Esophagus squamous epithelium (tissue), 5 donors: ENCODE results near the gene ANO8. TPM values are rescaled to one million over a fixed set of nuclear protein-coding genes. Genes with fewer than 3 reads are reported as not detected.
A peak's percentile ranks its signal among the peaks of the same experiment; 100 is the strongest.
"Not testable (repeated sequence)": the region's sequence is repeated elsewhere in the genome, so short reads cannot be mapped to it uniquely, and the experiment has no call there.

Experiments used
- DNase-seq: peaks from one replicate; lab custom pipeline; 2025; lab: John Stamatoyannopoulos, UW
- H3K27ac ChIP-seq, 4 donors: fragments of 200-600 bp; sonication (generic); one replicate each; pipeline ENCODE4 v1.5.1; 2016 to 2019; ENCODE audit warnings: mild to moderate bottlenecking in 1 of 4
- H3K27me3 ChIP-seq, 4 donors: fragments of 200-600 bp; sonication (generic); 1 replicate in 3 of 4; 2 replicates in 1 of 4; pipeline versions ENCODE4 v1.5.1 to v1.6.0; 2017 to 2021; ENCODE audit warnings: antibody characterized with exemption in 1 of 4
- H3K36me3 ChIP-seq, 3 donors: fragments of 200-600 bp; sonication (generic); one replicate each; pipeline ENCODE4 v1.5.1; 2016 to 2019
- H3K4me1 ChIP-seq, 3 donors: fragments of 200-600 bp; sonication (generic); one replicate each; pipeline ENCODE4 v1.5.1; 2017 to 2019
- H3K4me3 ChIP-seq, 4 donors: fragments of 200-600 bp; sonication (generic); 1 replicate in 3 of 4; 2 replicates in 1 of 4; pipeline ENCODE4 v1.5.1; 2016 to 2019; ENCODE audit warnings: mild to moderate bottlenecking in 2 of 4, moderate library complexity in 1 of 4
- H3K9me3 ChIP-seq, 3 donors: fragments of 200-600 bp; sonication (generic); one replicate each; pipeline ENCODE4 v1.5.1; 2016 to 2019
- POLR2A ChIP-seq, 4 donors: fragments of 450-650 bp; IDR thresholded peaks; one replicate each; pipeline ENCODE4 v1.6.1; 2017; ENCODE audit warnings: antibody characterized with exemption in 4 of 4, mild to moderate bottlenecking in 4 of 4, moderate library complexity in 3 of 4
- WGBS, 2 donors: methylation state at CpG; one replicate each; pipeline ENCODE4 v1.1.5; 2018; 5-methylcytosine and 5-hydroxymethylcytosine counted together
- intact Hi-C: fragments of 100-400 bp; cut with DNase I; formaldehyde crosslinking; loops from one replicate; pipeline ENCODE4 v1.15.0; 2022
- total RNA-seq, 4 donors: library from RNA; depleted of rRNA; stranded (reverse); fragments of >200 nt; gene quantifications; one replicate each; pipeline ENCODE4 v1.1.0, GENCODE V29; 2016
- TF ChIP-seq, protein P1 (sequence below), 6 experiments: fragments of 450-650 bp in 4 of 6; fragments of 200-600 bp in 2 of 6; sonication (generic) in 2 of 6; IDR thresholded peaks; one replicate each; pipeline ENCODE4 v1.5.1; 2016 to 2019; ENCODE audit warnings: antibody characterized with exemption in 6 of 6, mild to moderate bottlenecking in 4 of 6, moderate library complexity in 4 of 6
- donor health status: DM: yes; HTN: yes; CAD: no.

Gene ANO8
- total RNA-seq, 4 donors from 2014 or later, result 3.8 to 19.1 (median 6.5) TPM

DNA sequence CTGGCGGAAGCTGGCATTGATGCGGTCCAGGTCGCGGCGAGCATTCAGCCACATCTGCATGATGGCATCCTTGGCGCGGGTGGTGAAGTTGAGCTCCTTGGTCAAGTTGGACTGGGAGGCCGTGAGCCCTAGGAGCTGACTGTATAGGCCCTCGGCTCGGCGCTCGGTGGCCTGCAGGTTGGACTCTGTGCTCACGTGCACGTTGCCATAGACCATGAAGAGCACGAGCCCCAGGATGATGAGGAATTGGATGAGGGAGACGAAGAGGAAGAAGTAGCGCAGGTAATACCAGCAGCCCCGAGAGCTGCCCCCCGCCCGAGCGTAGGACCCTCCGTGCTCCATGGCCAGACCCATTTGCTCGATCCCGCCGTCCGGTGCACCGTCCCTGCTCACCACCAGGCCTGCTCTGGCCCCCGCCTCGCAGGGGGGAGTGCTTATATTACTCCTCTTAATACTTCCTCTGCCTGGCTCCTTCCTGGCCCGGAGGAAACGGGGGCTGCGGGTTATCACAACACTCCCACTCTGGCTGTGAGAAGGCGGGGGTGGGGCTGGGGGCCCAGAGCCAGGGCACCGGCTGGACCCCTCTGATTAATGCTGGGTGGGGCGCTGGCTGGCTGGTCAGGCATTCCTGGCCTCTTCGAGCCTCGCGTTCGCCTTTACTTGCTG lies 42.4 kb upstream of the ANO8 start, which contains the start of gene PLVAP:
TSS of gene PLVAP (minus strand) at position 408 of the 666 bp plus-strand sequence. CDS start at position 354, 54 bp downstream.
- Histone ChIP-seq H3K36me3 (no peaks in the 10 kb centered on the region), H3K27ac (peak within 1 kb of the TSS in 3 of 4 donors; percentile 20 to 74 (median 64)), H3K9me3 (no peaks in the 10 kb centered on the region), H3K4me3 (peak within 1 kb of the TSS; percentile 7 to 54 (median 30)), H3K4me1 (peaks cover 0 to 9% (median 0%) of the 10 kb centered on the region in 3 donors), H3K27me3 (peaks cover 0 to 15% (median 0%) of the 10 kb centered on the region in 4 donors)
- DNase-seq, result no peak
- WGBS, 2 donors, result 40 to 43% methylated on average over 1 to 11 of the region's 39 CpGs
- intact Hi-C loops, result no loop called here
- TF ChIP-seq, protein P1, sequence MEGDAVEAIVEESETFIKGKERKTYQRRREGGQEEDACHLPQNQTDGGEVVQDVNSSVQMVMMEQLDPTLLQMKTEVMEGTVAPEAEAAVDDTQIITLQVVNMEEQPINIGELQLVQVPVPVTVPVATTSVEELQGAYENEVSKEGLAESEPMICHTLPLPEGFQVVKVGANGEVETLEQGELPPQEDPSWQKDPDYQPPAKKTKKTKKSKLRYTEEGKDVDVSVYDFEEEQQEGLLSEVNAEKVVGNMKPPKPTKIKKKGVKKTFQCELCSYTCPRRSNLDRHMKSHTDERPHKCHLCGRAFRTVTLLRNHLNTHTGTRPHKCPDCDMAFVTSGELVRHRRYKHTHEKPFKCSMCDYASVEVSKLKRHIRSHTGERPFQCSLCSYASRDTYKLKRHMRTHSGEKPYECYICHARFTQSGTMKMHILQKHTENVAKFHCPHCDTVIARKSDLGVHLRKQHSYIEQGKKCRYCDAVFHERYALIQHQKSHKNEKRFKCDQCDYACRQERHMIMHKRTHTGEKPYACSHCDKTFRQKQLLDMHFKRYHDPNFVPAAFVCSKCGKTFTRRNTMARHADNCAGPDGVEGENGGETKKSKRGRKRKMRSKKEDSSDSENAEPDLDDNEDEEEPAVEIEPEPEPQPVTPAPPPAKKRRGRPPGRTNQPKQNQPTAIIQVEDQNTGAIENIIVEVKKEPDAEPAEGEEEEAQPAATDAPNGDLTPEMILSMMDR (IDR thresholded peaks at IDR 0.05), result peak in 1 of 6 experiments; percentile 17
- no peak for TF ChIP-seq POLR2A (IDR thresholded peaks at IDR 0.05)

DNA sequence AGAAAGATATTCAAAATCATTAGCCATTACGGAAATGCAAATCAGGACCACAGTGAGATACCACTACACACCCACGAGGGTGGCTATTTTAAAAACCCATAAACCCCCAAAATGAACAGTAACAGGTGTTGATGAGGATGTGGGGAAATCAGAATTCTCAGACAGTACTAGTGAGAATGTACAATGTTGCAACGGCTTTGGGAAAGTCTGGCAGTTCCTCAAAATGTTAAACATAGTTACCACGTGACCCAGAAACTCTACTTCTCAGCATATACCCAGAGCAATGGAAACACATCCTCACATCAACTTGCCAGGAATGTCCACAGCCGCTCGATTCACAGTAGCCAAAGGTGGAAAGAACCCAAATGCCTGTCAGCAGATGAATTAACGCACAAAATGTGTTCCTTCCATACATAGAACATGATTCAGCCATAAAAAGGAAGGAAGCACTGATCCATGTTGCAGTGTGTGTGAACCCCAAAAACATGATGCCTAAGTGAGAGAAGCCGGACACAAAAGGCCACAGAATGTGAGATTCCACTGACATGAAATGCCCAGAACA lies 35.5 kb upstream of the ANO8 start:
- TF ChIP-seq, protein P1 (IDR thresholded peaks at IDR 0.05), result no peak
- no peak for TF ChIP-seq POLR2A (IDR thresholded peaks at IDR 0.05)
- H3K27ac ChIP-seq, result peak overlapping the region in 2 of 4 donors; percentile 25 to 52
- no peak for DNase-seq
- 14 to 21% methylated on average over 8 of the region's 8 CpGs for WGBS, 2 donors
- no peak overlapping the region for H3K4me3 ChIP-seq
- intact Hi-C loops, result no loop called here
- H3K4me1 ChIP-seq, result peaks cover 0 to 14% (median 0%) of the 10 kb centered on the region in 3 donors
- H3K9me3 ChIP-seq, result no peaks in the 10 kb centered on the region
- H3K36me3 ChIP-seq, result no peaks in the 10 kb centered on the region
- peaks cover 0 to 6% (median 0%) of the 10 kb centered on the region in 4 donors for H3K27me3 ChIP-seq

DNA sequence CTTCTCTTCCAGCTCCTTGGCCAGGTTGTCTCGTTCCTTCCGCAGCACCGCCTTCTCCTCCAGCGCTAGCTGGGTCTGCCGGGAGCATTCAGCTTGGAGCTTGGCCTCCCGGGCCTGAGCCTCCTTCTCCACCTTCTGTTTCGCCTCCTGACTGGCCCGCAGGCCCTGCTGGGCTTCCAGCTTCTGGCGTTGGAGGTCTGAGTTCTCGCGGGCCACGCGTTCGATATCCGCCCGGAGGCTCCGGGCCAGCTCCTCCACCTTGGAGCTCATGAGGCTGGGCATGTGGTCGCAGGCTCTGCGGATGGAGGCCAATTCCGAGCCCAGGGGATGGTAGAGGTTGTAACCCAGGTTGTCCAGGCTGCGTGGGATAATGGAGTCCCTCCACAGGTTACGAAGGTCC lies 30.7 kb upstream of the ANO8 start:
- peaks cover 0 to 12% (median 0%) of the 10 kb centered on the region in 3 donors for H3K4me1 ChIP-seq
- H3K27ac ChIP-seq, result no peak overlapping the region
- 90 to 97% methylated on average over 11 to 12 of the region's 22 CpGs for WGBS, 2 donors
- TF ChIP-seq, protein P1 (IDR thresholded peaks at IDR 0.05), result no peak
- TF ChIP-seq POLR2A (IDR thresholded peaks at IDR 0.05), result no peak
- H3K9me3 ChIP-seq, result no peaks in the 10 kb centered on the region
- H3K27me3 ChIP-seq, result peaks cover 0 to 6% (median 0%) of the 10 kb centered on the region in 4 donors
- no peak for DNase-seq
- H3K36me3 ChIP-seq, result no peaks in the 10 kb centered on the region
- intact Hi-C loops, result no loop called here
- no peak overlapping the region for H3K4me3 ChIP-seq

DNA sequence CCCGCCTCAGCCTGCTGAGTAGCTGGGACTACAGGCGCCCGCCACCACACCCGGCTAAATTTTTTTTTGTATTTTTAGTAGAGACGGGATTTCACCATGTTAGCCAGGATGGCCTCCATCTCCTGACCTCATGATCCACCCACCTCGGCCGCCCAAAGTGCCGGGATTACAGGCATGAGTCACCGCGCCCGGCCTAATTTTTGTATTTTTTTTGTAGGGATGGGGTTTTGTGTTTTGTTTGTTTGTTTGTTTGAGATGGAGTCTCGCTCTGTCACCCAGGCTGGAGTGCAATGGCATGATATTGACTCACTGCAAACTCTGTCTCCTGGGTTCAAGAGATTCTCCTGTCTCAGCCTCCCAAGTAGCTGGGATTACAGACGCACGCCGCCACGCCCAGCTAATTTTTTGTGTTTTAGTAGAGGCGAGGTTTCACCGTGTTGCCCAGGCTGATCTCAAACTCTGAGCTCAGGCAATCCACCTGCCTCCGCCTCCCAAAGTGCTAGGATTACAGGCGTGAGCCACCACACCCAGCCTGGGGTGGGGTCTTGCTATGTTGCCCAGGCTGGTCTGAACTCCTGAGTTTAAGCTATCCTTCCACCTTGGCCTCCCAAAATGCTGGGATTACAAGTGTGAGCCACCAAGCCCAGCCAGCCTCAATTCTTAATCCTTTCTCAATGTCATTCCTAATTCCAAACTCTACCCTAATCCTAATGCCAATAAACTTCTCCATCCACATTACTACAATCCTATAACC lies 29.4 kb upstream of the ANO8 start:
- H3K36me3 ChIP-seq, H3K27ac ChIP-seq, intact Hi-C loops, H3K4me1 ChIP-seq, H3K9me3 ChIP-seq, DNase-seq, H3K4me3 ChIP-seq, H3K27me3 ChIP-seq: not testable (repeated sequence)
- WGBS, 2 donors, result 73 to 81% methylated on average over 16 to 20 of the region's 20 CpGs

DNA sequence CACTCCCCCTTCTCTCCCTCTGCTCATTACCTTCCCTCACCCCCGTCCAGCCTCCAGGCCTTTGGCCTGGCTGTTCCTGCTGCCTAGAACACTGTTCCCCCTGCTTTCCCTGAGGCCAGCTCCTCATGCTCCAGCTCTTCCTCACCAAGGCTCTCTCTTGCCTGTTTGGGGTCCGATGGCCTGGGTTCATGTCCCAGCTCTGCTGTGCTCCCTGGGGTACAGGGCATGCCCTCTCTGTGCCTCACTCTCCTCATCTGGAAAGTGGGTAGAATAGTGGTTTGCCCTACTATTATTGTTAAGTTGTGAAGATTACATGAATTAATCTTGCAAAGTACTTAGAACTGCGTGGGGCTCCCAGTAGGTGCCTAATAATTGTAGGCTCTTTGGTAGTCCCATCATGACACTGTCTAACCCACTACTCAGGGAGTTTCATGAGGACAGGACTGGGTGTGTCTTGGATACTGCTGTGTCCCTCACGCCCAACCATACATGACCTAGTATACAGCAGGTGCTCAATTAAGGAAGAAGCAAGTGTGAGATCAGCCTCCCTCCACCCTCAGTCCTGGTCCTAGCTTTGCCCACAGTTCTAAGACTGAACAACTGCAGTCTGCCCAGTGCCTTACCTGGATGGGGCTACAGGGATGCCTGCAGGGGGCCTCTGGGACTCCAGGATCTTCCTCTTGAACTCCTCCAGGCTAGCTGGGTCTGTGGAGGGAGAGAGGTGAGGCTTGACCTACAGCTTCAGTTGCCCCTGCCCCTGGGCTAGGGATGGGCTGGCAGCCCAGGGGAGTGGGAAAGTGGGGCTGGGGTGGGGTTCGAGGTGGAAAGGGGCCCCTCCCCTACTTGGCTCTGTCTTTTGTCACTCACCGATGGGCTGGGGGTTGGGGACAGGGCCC lies 25.5 kb upstream of the ANO8 start:
- H3K4me1 ChIP-seq, result no peaks in the 10 kb centered on the region
- intact Hi-C loops, result no loop called here
- TF ChIP-seq POLR2A (IDR thresholded peaks at IDR 0.05), result no peak
- TF ChIP-seq, protein P1 (IDR thresholded peaks at IDR 0.05), result no peak
- H3K27me3 ChIP-seq, result no peaks in the 10 kb centered on the region
- 72 to 94% methylated on average over 5 to 6 of the region's 6 CpGs for WGBS, 2 donors
- DNase-seq, result no peak
- H3K36me3 ChIP-seq, result no peaks in the 10 kb centered on the region
- no peak overlapping the region for H3K4me3 ChIP-seq
- no peak overlapping the region for H3K27ac ChIP-seq
- no peaks in the 10 kb centered on the region for H3K9me3 ChIP-seq
